ENCODE results near the gene G6PC2. TPM values are rescaled to one million over a fixed set of nuclear protein-coding genes. Genes with fewer than 3 reads are reported as not detected.

Gene G6PC2
- total RNA-seq, 1 donor from 2014 or later: not detected

- Histone ChIP-seq H3K4me3 (ENCODE audit: insufficient read depth, low read depth, low read length) (no peak overlapping the region), H3K9me3 (ENCODE audit: insufficient read depth, low read depth, low read length) (no peaks in the 10 kb centered on the region), H4K20me1 (ENCODE audit: insufficient read depth, low read length) (no peaks in the 10 kb centered on the region), H3K9ac (ENCODE audit: low read length) (no peak overlapping the region), H3K4me1 (ENCODE audit: insufficient read depth, low read length) (no peaks in the 10 kb centered on the region), H3K79me2 (ENCODE audit: insufficient read depth, low read length) (no peaks in the 10 kb centered on the region), H3K4me2 (ENCODE audit: low read length) (no peak overlapping the region), H3K36me3 (ENCODE audit: insufficient read depth, low read length) (no peaks in the 10 kb centered on the region), H2AFZ (ENCODE audit: low read depth, low read length) (no peak overlapping the region), H3K27me3 (ENCODE audit: insufficient read depth, low read length) (no peaks in the 10 kb centered on the region), H3K27ac (ENCODE audit: low read depth, low read length) (no peak overlapping the region)
- no peak for FAIRE-seq
- Mint-ChIP-seq H3K4me1 (ENCODE audit: low read depth, unreplicated experiment) (no peaks in the 10 kb centered on the region), H3K4me3 (ENCODE audit: unreplicated experiment) (no peak overlapping the region), H3K27ac (ENCODE audit: unreplicated experiment) (no peak overlapping the region), H3K36me3 (ENCODE audit: low read depth, unreplicated experiment) (no peaks in the 10 kb centered on the region), H3K9me3 (ENCODE audit: unreplicated experiment) (no peaks in the 10 kb centered on the region), H3K27me3 (ENCODE audit: low read depth, unreplicated experiment) (no peaks in the 10 kb centered on the region)
- no peak for DNase-seq (ENCODE audit: low read depth)
- TF ChIP-seq, protein P1, sequence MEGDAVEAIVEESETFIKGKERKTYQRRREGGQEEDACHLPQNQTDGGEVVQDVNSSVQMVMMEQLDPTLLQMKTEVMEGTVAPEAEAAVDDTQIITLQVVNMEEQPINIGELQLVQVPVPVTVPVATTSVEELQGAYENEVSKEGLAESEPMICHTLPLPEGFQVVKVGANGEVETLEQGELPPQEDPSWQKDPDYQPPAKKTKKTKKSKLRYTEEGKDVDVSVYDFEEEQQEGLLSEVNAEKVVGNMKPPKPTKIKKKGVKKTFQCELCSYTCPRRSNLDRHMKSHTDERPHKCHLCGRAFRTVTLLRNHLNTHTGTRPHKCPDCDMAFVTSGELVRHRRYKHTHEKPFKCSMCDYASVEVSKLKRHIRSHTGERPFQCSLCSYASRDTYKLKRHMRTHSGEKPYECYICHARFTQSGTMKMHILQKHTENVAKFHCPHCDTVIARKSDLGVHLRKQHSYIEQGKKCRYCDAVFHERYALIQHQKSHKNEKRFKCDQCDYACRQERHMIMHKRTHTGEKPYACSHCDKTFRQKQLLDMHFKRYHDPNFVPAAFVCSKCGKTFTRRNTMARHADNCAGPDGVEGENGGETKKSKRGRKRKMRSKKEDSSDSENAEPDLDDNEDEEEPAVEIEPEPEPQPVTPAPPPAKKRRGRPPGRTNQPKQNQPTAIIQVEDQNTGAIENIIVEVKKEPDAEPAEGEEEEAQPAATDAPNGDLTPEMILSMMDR (IDR thresholded peaks at IDR 0.05; ENCODE audit: insufficient read depth, low read depth, low read length): no peak
- TF ChIP-seq EZH2 (IDR thresholded peaks at IDR 0.05; ENCODE audit: insufficient read depth, low read length): no peak
Measured at GRCh38 chr2:168939918-168940317, 38.8 kb downstream of the G6PC2 start.

GRCh38 chr2:168941297-168941696, 40.2 kb downstream of the G6PC2 start:
- Mint-ChIP-seq H3K9me3 (ENCODE audit: unreplicated experiment) (no peaks in the 10 kb centered on the region), H3K27me3 (ENCODE audit: low read depth, unreplicated experiment) (no peaks in the 10 kb centered on the region), H3K36me3 (ENCODE audit: low read depth, unreplicated experiment) (no peaks in the 10 kb centered on the region), H3K4me1 (ENCODE audit: low read depth, unreplicated experiment) (no peaks in the 10 kb centered on the region), H3K27ac (ENCODE audit: unreplicated experiment) (no peak overlapping the region), H3K4me3 (ENCODE audit: unreplicated experiment) (no peak overlapping the region)
- no peak for FAIRE-seq
- Histone ChIP-seq H4K20me1 (ENCODE audit: insufficient read depth, low read length) (no peaks in the 10 kb centered on the region), H3K9ac (ENCODE audit: low read length) (no peak overlapping the region), H3K36me3 (ENCODE audit: insufficient read depth, low read length) (no peaks in the 10 kb centered on the region), H3K4me1 (ENCODE audit: insufficient read depth, low read length) (no peaks in the 10 kb centered on the region), H3K9me3 (ENCODE audit: insufficient read depth, low read depth, low read length) (no peaks in the 10 kb centered on the region), H3K79me2 (ENCODE audit: insufficient read depth, low read length) (no peaks in the 10 kb centered on the region), H3K27me3 (ENCODE audit: insufficient read depth, low read length) (no peaks in the 10 kb centered on the region), H2AFZ (ENCODE audit: low read depth, low read length) (no peak overlapping the region), H3K4me3 (ENCODE audit: insufficient read depth, low read depth, low read length) (no peak overlapping the region), H3K27ac (ENCODE audit: low read depth, low read length) (no peak overlapping the region), H3K4me2 (ENCODE audit: low read length) (no peak overlapping the region)
- no peak for TF ChIP-seq EZH2 (IDR thresholded peaks at IDR 0.05; ENCODE audit: insufficient read depth, low read length)
- TF ChIP-seq, protein P1 (IDR thresholded peaks at IDR 0.05; ENCODE audit: insufficient read depth, low read depth, low read length): no peak
- DNase-seq (ENCODE audit: low read depth): no peak

DNA sequence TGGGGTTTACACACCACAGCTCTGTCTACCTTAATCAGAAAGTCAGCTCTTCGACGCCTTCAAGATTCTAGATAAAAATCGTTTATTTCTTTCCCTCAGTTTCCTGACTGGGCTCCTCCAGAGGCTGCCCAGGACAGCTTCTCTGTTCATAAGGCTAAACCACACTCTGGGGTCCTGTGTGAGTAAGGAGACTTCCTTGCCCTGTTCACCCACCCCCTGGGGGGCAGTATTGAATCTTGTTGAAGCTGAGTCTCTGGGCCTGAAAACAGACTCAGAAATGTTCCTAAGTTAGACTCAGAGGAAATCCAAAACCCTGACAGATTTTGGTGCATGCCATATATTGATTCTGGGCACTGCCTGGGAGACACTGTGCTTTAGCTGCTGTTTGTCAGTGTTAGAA, 43.0 kb downstream of the G6PC2 start:
- no peaks in the 10 kb centered on the region for H3K36me3 ChIP-seq (ENCODE audit: insufficient read depth, low read length)
- H3K9ac ChIP-seq (ENCODE audit: low read length): no peak overlapping the region
- Mint-ChIP-seq H3K27me3 (ENCODE audit: low read depth, unreplicated experiment) (peaks cover 4% of the 10 kb centered on the region), H3K4me3 (ENCODE audit: unreplicated experiment) (no peak overlapping the region), H3K27ac (ENCODE audit: unreplicated experiment) (no peak overlapping the region), H3K4me1 (ENCODE audit: low read depth, unreplicated experiment) (no peaks in the 10 kb centered on the region), H3K36me3 (ENCODE audit: low read depth, unreplicated experiment) (no peaks in the 10 kb centered on the region), H3K9me3 (ENCODE audit: unreplicated experiment) (no peaks in the 10 kb centered on the region)
- H4K20me1 ChIP-seq (ENCODE audit: insufficient read depth, low read length): no peaks in the 10 kb centered on the region
- no peak overlapping the region for H3K4me3 ChIP-seq (ENCODE audit: insufficient read depth, low read depth, low read length)
- H3K27me3 ChIP-seq (ENCODE audit: insufficient read depth, low read length): no peaks in the 10 kb centered on the region
- no peaks in the 10 kb centered on the region for H3K79me2 ChIP-seq (ENCODE audit: insufficient read depth, low read length)
- FAIRE-seq (no peak), DNase-seq (ENCODE audit: low read depth) (no peak)
- no peak overlapping the region for H3K27ac ChIP-seq (ENCODE audit: low read depth, low read length)
- no peaks in the 10 kb centered on the region for H3K9me3 ChIP-seq (ENCODE audit: insufficient read depth, low read depth, low read length)
- no peak overlapping the region for H3K4me2 ChIP-seq (ENCODE audit: low read length)
- TF ChIP-seq, protein P1 (IDR thresholded peaks at IDR 0.05; ENCODE audit: insufficient read depth, low read depth, low read length): no peak
- no peak for TF ChIP-seq EZH2 (IDR thresholded peaks at IDR 0.05; ENCODE audit: insufficient read depth, low read length)
- no peak overlapping the region for H2AFZ ChIP-seq (ENCODE audit: low read depth, low read length)
- H3K4me1 ChIP-seq (ENCODE audit: insufficient read depth, low read length): no peaks in the 10 kb centered on the region

Measured in astrocyte (in vitro differentiated cells and primary cell).